DOHH2 (cell line): ENCODE data around the gene NRCAM.

Experiments used
- EZH2phosphoT487 ChIP-seq: fragments of 200-600 bp; sonication (generic); IDR thresholded peaks from 2 replicates; pipeline ENCODE4 v1.6.1; 2017; ENCODE audit warnings: borderline replicate concordance, mild to moderate bottlenecking, antibody characterized with exemption, low read length, moderate library complexity, mixed read lengths
- TF ChIP-seq, protein P1 (sequence below): fragments of 200-600 bp; sonication (generic); IDR thresholded peaks from one replicate; pipeline ENCODE4 v1.5.1; 2014; ENCODE audit warnings: antibody characterized with exemption, mild to moderate bottlenecking, low read depth, low read length; ENCODE audit not compliant: poor library complexity, severe bottlenecking

DNA sequence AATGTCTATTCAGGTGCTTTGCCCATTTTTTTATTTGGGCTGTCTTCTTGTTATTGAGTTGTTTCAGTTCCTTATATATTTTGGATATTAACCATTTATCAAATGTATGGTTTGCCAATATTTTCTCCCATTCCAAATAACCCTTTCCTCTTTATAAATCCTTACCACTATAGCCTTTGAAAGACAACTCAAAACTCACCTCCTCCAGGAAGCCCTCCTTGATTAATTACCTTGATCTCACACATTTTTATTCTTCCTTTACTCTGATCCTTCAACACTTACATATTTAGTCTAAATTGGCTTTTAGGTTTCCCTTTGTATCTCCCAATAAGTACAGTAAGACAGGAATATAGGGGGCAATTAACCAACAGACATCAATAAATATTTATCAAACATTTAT, 42.9 kb downstream of the NRCAM start:
- TF ChIP-seq, protein P1, sequence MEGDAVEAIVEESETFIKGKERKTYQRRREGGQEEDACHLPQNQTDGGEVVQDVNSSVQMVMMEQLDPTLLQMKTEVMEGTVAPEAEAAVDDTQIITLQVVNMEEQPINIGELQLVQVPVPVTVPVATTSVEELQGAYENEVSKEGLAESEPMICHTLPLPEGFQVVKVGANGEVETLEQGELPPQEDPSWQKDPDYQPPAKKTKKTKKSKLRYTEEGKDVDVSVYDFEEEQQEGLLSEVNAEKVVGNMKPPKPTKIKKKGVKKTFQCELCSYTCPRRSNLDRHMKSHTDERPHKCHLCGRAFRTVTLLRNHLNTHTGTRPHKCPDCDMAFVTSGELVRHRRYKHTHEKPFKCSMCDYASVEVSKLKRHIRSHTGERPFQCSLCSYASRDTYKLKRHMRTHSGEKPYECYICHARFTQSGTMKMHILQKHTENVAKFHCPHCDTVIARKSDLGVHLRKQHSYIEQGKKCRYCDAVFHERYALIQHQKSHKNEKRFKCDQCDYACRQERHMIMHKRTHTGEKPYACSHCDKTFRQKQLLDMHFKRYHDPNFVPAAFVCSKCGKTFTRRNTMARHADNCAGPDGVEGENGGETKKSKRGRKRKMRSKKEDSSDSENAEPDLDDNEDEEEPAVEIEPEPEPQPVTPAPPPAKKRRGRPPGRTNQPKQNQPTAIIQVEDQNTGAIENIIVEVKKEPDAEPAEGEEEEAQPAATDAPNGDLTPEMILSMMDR = no peak
- no peak for TF ChIP-seq EZH2phosphoT487
